Endometrium (tissue), 2 donors: ENCODE measurements around the gene KIFC3.
"Not testable (repeated sequence)": the region's sequence is repeated elsewhere in the genome, so short reads cannot be mapped to it uniquely, and the experiment has no call there.

Source experiments
- FAIRE-seq: peaks from 2 replicates; lab custom pipeline; 2012; peaks lifted over from hg19 to GRCh38; lab: Jason Lieb, UNC
- donor health status: control.
- donor health status: control.

The KIFC3 gene

GRCh38 chr16:57786632-57787518 is 15.4 kb downstream of the KIFC3 start:
- no peak for FAIRE-seq

- no peak for FAIRE-seq
Observed at GRCh38 chr16:57785924-57786323, 16.4 kb downstream of the KIFC3 start.

- no peak for FAIRE-seq
Observed at GRCh38 chr16:57785385-57785784, 16.9 kb downstream of the KIFC3 start.

GRCh38 chr16:57784334-57784733 is 18.0 kb downstream of the KIFC3 start:
- FAIRE-seq: no peak

GRCh38 chr16:57783883-57784282 is 18.4 kb downstream of the KIFC3 start:
- no peak for FAIRE-seq

GRCh38 chr16:57783116-57783515 is 19.2 kb downstream of the KIFC3 start:
- no peak for FAIRE-seq

GRCh38 chr16:57782607-57783055 is 19.7 kb downstream of the KIFC3 start:
- not testable (repeated sequence) for FAIRE-seq

- no peak for FAIRE-seq
Observed at GRCh38 chr16:57781741-57782606, 20.3 kb downstream of the KIFC3 start.

- no peak for FAIRE-seq
Observed at GRCh38 chr16:57781349-57781740, 20.9 kb downstream of the KIFC3 start.

GRCh38 chr16:57779836-57780235 is 22.5 kb downstream of the KIFC3 start:
- not testable (repeated sequence) for FAIRE-seq

- no peak for FAIRE-seq
Observed at GRCh38 chr16:57778658-57779057, 23.6 kb downstream of the KIFC3 start.

GRCh38 chr16:57775661-57776469 is 26.4 kb downstream of the KIFC3 start:
- no peak for FAIRE-seq

- no peak for FAIRE-seq
Observed at GRCh38 chr16:57774705-57775285, 27.5 kb downstream of the KIFC3 start.

- no peak for FAIRE-seq
Observed at GRCh38 chr16:57773655-57774295, 28.5 kb downstream of the KIFC3 start.

GRCh38 chr16:57773019-57773418 is 29.3 kb downstream of the KIFC3 start:
- FAIRE-seq: no peak

- no peak for FAIRE-seq
Observed at GRCh38 chr16:57771141-57771785, 31.0 kb downstream of the KIFC3 start.

- no peak for FAIRE-seq
Observed at GRCh38 chr16:57770361-57770760, 31.9 kb downstream of the KIFC3 start.

- no peak for FAIRE-seq
Observed at GRCh38 chr16:57769541-57770145, 32.6 kb downstream of the KIFC3 start.

- FAIRE-seq: no peak
Observed at GRCh38 chr16:57766714-57767348, 35.5 kb downstream of the KIFC3 start.
